B cell (primary cell): ENCODE data around the gene FRMD3. TPM values are rescaled to one million over a fixed set of nuclear protein-coding genes. Genes with fewer than 3 reads are reported as not detected.

Experiments used
- ATAC-seq: fragments of 200-7000 bp; cut with Tn5 transposase; one replicate; pipeline ENCODE4 v1.10.0; 2021; ENCODE audit warnings: low read depth, mild to moderate bottlenecking, moderate number of reproducible peaks, moderate library complexity
- CTCF ChIA-PET: fragments of 350-600 bp; sonication (Branson Sonifier 250); formaldehyde crosslinking; loops from one replicate; lab custom pipeline; 2021; ENCODE audit warnings: antibody characterized with exemption, inconsistent platforms; lab: Charles Lee
- POLR2A ChIA-PET: fragments of 350-600 bp; sonication (Branson Sonifier 250); formaldehyde crosslinking; loops from one replicate; lab custom pipeline; 2021; ENCODE audit warnings: antibody characterized with exemption; lab: Charles Lee
- DNase-seq: peaks from one replicate; pipeline ENCODE4 v3.0.0; 2013
- H2AFZ ChIP-seq: 2 replicates; pipeline ENCODE4 v1.6.1; 2012; ENCODE audit warnings: mild to moderate bottlenecking, low read depth, low read length; ENCODE audit not compliant: insufficient read depth, poor library complexity, severe bottlenecking
- H3K27ac ChIP-seq, 2 donors: 1 replicate in 1 of 2; 2 replicates in 1 of 2; pipeline ENCODE4 v1.5.1; 2012 to 2013; ENCODE audit warnings: low read length in 2 of 2, mild to moderate bottlenecking in 2 of 2, moderate library complexity in 1 of 2
- H3K27me3 ChIP-seq, 4 experiments: fragments of 200-600 bp in 1 of 4; sonication (generic) in 1 of 4; replicated peaks in 1 of 4; 1 replicate in 2 of 4; 2 replicates in 2 of 4; pipeline versions ENCODE4 v1.6.1 to v1.7.0; 2013 to 2016; ENCODE audit warnings: low read length in 3 of 4, mild to moderate bottlenecking in 2 of 4, mixed read lengths in 1 of 4, moderate library complexity in 1 of 4; ENCODE audit not compliant: insufficient read depth in 4 of 4, control insufficient read depth in 3 of 4; ENCODE audit errors: control extremely low read depth in 1 of 4
- H3K36me3 ChIP-seq, 2 experiments: replicated peaks in 1 of 2; 1 replicate in 1 of 2; 2 replicates in 1 of 2; pipeline versions ENCODE4 v1.6.1 to v1.7.1; 2013; ENCODE audit warnings: low read length in 1 of 2; ENCODE audit not compliant: insufficient read depth in 2 of 2, control insufficient read depth in 1 of 2; ENCODE audit errors: control extremely low read depth in 1 of 2, extremely low read depth in 1 of 2
- H3K4me1 ChIP-seq, 2 donors: fragments of 200-600 bp in 1 of 2; sonication (generic) in 1 of 2; 1 replicate in 1 of 2; 2 replicates in 1 of 2; pipeline versions ENCODE4 v1.5.1 to v1.6.1; 2013 to 2017; ENCODE audit warnings: low read length in 2 of 2; ENCODE audit not compliant: control insufficient read depth in 2 of 2, insufficient read depth in 2 of 2
- H3K4me2 ChIP-seq: replicated peaks from 2 replicates; pipeline ENCODE3; 2012; ENCODE audit warnings: mild to moderate bottlenecking, low read depth, low read length; ENCODE audit not compliant: poor library complexity, severe bottlenecking
- H3K4me3 ChIP-seq, 5 experiments: fragments of 200-600 bp in 1 of 5; sonication (generic) in 1 of 5; 1 replicate in 3 of 5; 2 replicates in 2 of 5; pipeline versions ENCODE4 v1.5.1 to v1.7.0; 2011 to 2016; ENCODE audit warnings: low read length in 4 of 5, mild to moderate bottlenecking in 4 of 5, low read depth in 2 of 5, control low read depth in 1 of 5, moderate library complexity in 1 of 5; ENCODE audit not compliant: insufficient read depth in 1 of 5; ENCODE audit errors: control extremely low read depth in 1 of 5, extremely low read depth in 1 of 5
- H3K79me2 ChIP-seq: fragments of 200-600 bp; sonication (generic); one replicate; pipeline ENCODE4 v1.6.0; 2016; ENCODE audit warnings: low read length; ENCODE audit not compliant: control insufficient read depth, insufficient read depth
- H3K9ac ChIP-seq: fragments of 200-600 bp; sonication (generic); 2 replicates; pipeline ENCODE4 v1.6.1; 2017; ENCODE audit warnings: mild to moderate bottlenecking, low read length, moderate library complexity
- H3K9me3 ChIP-seq, 3 donors: one replicate each; pipeline versions ENCODE4 v1.6.1 to v1.7.1; 2013; ENCODE audit warnings: low read length in 2 of 3; ENCODE audit not compliant: control insufficient read depth in 2 of 3, insufficient read depth in 1 of 3; ENCODE audit errors: control extremely low read depth in 1 of 3
- H4K20me1 ChIP-seq: 2 replicates; pipeline ENCODE4 v1.6.0; 2012; ENCODE audit warnings: mild to moderate bottlenecking, low read length; ENCODE audit not compliant: insufficient read depth, control insufficient read depth, poor library complexity, severe bottlenecking
- H3K27ac Mint-ChIP-seq: one replicate; pipeline ENCODE4 v1.8.0; 2021; ENCODE audit warnings: mixed read lengths
- H3K27me3 Mint-ChIP-seq: one replicate; pipeline ENCODE4 v1.8.0; 2021; ENCODE audit warnings: mixed read lengths
- H3K4me1 Mint-ChIP-seq: one replicate; pipeline ENCODE4 v1.8.0; 2021; ENCODE audit warnings: mixed read lengths
- H3K4me3 Mint-ChIP-seq: one replicate; pipeline ENCODE4 v1.8.0; 2021; ENCODE audit warnings: mixed read lengths
- H3K9me3 Mint-ChIP-seq: one replicate; pipeline ENCODE4 v1.8.0; 2022; ENCODE audit warnings: mixed read lengths; ENCODE audit not compliant: insufficient read depth
- EZH2 ChIP-seq: IDR thresholded peaks from 2 replicates; pipeline ENCODE4 v1.6.1; 2012; ENCODE audit warnings: borderline replicate concordance, low read depth, mild to moderate bottlenecking, moderate library complexity, low read length; ENCODE audit not compliant: insufficient read depth, poor library complexity, severe bottlenecking
- whole genome bisulfite sequencing: methylation state at CpG from one replicate; pipeline ENCODE4 v1.1.5; 2013; ENCODE audit warnings: missing lambda C conversion rate; ENCODE audit not compliant: insufficient coverage; 5-methylcytosine and 5-hydroxymethylcytosine counted together
- intact Hi-C: fragments of 100-400 bp; cut with micrococcal nuclease; formaldehyde crosslinking; loops from one replicate; pipeline ENCODE4 v1.10.0; 2022
- polyA plus RNA-seq: library from polyadenylated mRNA; depleted of rRNA; stranded (reverse); fragments of >200 nt; gene quantifications from 2 replicates; pipeline ENCODE4 v1.2.3, GENCODE V29; 2012
- total RNA-seq, 2 donors: library from RNA; stranded (reverse); fragments of 120-200 nt in 1 of 2; gene quantifications; 1 replicate in 1 of 2; 2 replicates in 1 of 2; pipeline versions ENCODE4 v1.2.3 to v1.2.4, GENCODE V29; 2013 to 2022
- TF ChIP-seq, protein P1 (sequence below): fragments of 200-600 bp; IDR thresholded peaks from one replicate; pipeline ENCODE4 v1.8.0; 2022; ENCODE audit warnings: antibody characterized with exemption, mild to moderate bottlenecking

The FRMD3 gene
- total and polyA plus RNA-seq, 2 donors (not counting 1 experiment from before 2014, with no cell fraction given): 0.37 to 0.49 TPM

DNA sequence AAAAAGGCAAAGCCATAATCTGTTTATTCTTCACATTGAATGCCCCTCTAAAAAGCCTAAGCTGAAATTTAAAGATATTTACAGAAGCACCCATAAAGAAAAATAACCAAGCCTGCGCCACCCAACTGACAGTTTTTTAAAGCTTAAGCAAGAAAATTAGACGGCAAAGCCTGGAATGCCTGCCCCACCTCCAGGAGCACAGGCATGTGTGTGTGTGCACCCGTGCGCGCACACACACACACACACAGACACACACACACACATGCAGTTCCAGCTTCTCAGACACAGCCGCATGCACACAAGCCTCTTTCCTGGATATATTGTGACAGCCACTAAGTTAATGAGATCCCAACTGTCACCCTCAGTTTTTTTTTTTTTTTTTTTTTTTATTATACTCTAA lies 88.2 kb downstream of the FRMD3 start:
- no peak for ATAC-seq
- Histone ChIP-seq H3K36me3 (no peaks in the 10 kb centered on the region), H4K20me1 (no peaks in the 10 kb centered on the region), H3K4me1 (no peaks in the 10 kb centered on the region), H3K9me3 (peaks cover 0 to 7% (median 0%) of the 10 kb centered on the region in 3 donors), H3K4me2 (no peak overlapping the region), H3K27me3 (no peaks in the 10 kb centered on the region), H3K27ac (no peak overlapping the region), H3K9ac (no peak overlapping the region), H2AFZ (no peak overlapping the region), H3K79me2 (no peaks in the 10 kb centered on the region), H3K4me3 (no peak overlapping the region)
- Mint-ChIP-seq H3K27me3 (no peaks in the 10 kb centered on the region), H3K4me3 (no peak overlapping the region), H3K4me1 (no peaks in the 10 kb centered on the region), H3K9me3 (no peaks in the 10 kb centered on the region), H3K27ac (no peak overlapping the region)
- POLR2A ChIA-PET: no interaction called here
- intact Hi-C loops: no loop called here
- WGBS: 93% methylated on average over 5 of the region's 6 CpGs
- CTCF ChIA-PET: no interaction called here
- TF ChIP-seq, protein P1, sequence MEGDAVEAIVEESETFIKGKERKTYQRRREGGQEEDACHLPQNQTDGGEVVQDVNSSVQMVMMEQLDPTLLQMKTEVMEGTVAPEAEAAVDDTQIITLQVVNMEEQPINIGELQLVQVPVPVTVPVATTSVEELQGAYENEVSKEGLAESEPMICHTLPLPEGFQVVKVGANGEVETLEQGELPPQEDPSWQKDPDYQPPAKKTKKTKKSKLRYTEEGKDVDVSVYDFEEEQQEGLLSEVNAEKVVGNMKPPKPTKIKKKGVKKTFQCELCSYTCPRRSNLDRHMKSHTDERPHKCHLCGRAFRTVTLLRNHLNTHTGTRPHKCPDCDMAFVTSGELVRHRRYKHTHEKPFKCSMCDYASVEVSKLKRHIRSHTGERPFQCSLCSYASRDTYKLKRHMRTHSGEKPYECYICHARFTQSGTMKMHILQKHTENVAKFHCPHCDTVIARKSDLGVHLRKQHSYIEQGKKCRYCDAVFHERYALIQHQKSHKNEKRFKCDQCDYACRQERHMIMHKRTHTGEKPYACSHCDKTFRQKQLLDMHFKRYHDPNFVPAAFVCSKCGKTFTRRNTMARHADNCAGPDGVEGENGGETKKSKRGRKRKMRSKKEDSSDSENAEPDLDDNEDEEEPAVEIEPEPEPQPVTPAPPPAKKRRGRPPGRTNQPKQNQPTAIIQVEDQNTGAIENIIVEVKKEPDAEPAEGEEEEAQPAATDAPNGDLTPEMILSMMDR: no peak
- TF ChIP-seq EZH2: no peak
- DNase-seq: no peak

DNA sequence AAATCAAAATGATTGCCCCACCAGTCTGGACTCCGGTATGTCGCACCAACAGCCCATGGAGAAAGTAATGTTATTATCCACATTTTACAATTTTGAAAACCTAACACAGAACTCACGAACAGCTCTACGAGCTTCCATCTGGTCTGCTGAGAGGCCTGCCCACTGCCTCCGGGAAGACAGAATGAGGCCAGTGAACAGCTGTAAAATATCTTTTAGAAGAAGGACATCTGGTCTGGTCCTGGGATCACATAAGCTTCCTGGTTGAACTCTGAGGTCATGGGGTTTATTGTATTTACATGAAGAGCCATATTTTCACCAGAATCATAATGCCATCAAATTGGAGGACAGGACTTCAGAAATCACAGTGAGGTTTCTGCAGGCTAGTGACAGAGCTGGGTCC lies 89.0 kb downstream of the FRMD3 start:
- intact Hi-C loops: no loop called here
- no peak overlapping the region for H3K9ac ChIP-seq
- H3K4me1 Mint-ChIP-seq: no peaks in the 10 kb centered on the region
- ATAC-seq (no peak), DNase-seq (no peak)
- no peak overlapping the region for H2AFZ ChIP-seq
- POLR2A ChIA-PET: no interaction called here
- no peaks in the 10 kb centered on the region for H3K27me3 ChIP-seq
- H3K27ac Mint-ChIP-seq: no peak overlapping the region
- H3K9me3 Mint-ChIP-seq: no peaks in the 10 kb centered on the region
- H3K4me3 ChIP-seq: no peak overlapping the region
- H4K20me1 ChIP-seq: no peaks in the 10 kb centered on the region
- WGBS: no CpG with 5 or more reads among the region's 5 CpGs
- CTCF ChIA-PET: no interaction called here
- H3K4me3 Mint-ChIP-seq: no peak overlapping the region
- no peak for TF ChIP-seq EZH2
- TF ChIP-seq, protein P1: no peak
- H3K36me3 ChIP-seq: no peaks in the 10 kb centered on the region
- H3K9me3 ChIP-seq: peaks cover 0 to 7% (median 0%) of the 10 kb centered on the region in 3 donors
- no peak overlapping the region for H3K4me2 ChIP-seq
- no peaks in the 10 kb centered on the region for H3K27me3 Mint-ChIP-seq
- H3K4me1 ChIP-seq: no peaks in the 10 kb centered on the region
- H3K79me2 ChIP-seq: no peaks in the 10 kb centered on the region
- H3K27ac ChIP-seq: no peak overlapping the region
